Endothelial cell of umbilical vein (primary cell): ENCODE data around the gene JAKMIP1. TPM values are rescaled to one million over a fixed set of nuclear protein-coding genes. Genes with fewer than 3 reads are reported as not detected.

Source experiments
- BruUV-seq: library from RNA; stranded (reverse); fragments of 400-500 nt; replicated peaks from 2 replicates; lab custom pipeline; 2021; lab: Mats Ljungman, UMichigan
- CTCF ChIA-PET: fragments of 300-600, 350-600 bp; sonication (Branson Sonifier 250); formaldehyde crosslinking; loops from one replicate; lab custom pipeline; 2021; ENCODE audit warnings: antibody characterized with exemption, inconsistent platforms; lab: Charles Lee
- POLR2A ChIA-PET: fragments of 300-600, 350-600 bp; sonication (Branson Sonifier 250); formaldehyde crosslinking; loops from one replicate; lab custom pipeline; 2021; ENCODE audit warnings: antibody characterized with exemption, inconsistent platforms; lab: Charles Lee
- DNase-seq: peaks from one replicate; pipeline ENCODE4 v3.0.0-alpha.2; 2011; ENCODE audit warnings: low read depth, low spot score
- FAIRE-seq: peaks from 2 replicates; lab custom pipeline; 2011; peaks lifted over from hg19 to GRCh38; lab: Jason Lieb, UNC
- H2AFZ ChIP-seq: 2 replicates; pipeline ENCODE4 v1.6.0; 2012; ENCODE audit warnings: low read depth, low read length, control low read depth, inconsistent platforms
- H3K27ac ChIP-seq: 2 replicates; pipeline ENCODE4 v1.5.1; 2011; ENCODE audit warnings: low read depth, mild to moderate bottlenecking, control low read depth, low read length, moderate library complexity; ENCODE audit not compliant: insufficient read depth
- H3K27me3 ChIP-seq, 2 experiments: 2 replicates each; pipeline versions ENCODE4 v1.6.0 to v1.6.1; 2011; ENCODE audit warnings: low read length in 2 of 2, mixed read lengths in 1 of 2; ENCODE audit not compliant: control insufficient read depth in 2 of 2, insufficient read depth in 2 of 2
- H3K36me3 ChIP-seq, 2 experiments: 2 replicates in 1 of 2; 3 replicates in 1 of 2; pipeline ENCODE4 v1.5.1; 2011; ENCODE audit warnings: low read length in 2 of 2, mild to moderate bottlenecking in 1 of 2, moderate library complexity in 1 of 2; ENCODE audit not compliant: control insufficient read depth in 2 of 2, insufficient read depth in 2 of 2; ENCODE audit errors: extremely low read depth in 1 of 2
- H3K4me1 ChIP-seq: 3 replicates; pipeline ENCODE4 v1.5.1; 2011; ENCODE audit warnings: mild to moderate bottlenecking, low read length; ENCODE audit not compliant: control insufficient read depth, insufficient read depth; ENCODE audit errors: extremely low read depth
- H3K4me2 ChIP-seq: 2 replicates; pipeline ENCODE4 v1.6.1; 2011; ENCODE audit warnings: low read length, control low read depth, mixed read lengths; ENCODE audit not compliant: insufficient read depth
- H3K4me3 ChIP-seq, 3 experiments: fragments of 200-600 bp in 1 of 3; sonication (generic), shearing (Covaris generic) in 1 of 3; replicated peaks in 1 of 3; 2 replicates each; pipeline ENCODE4 v1.5.1; 2011 to 2016; ENCODE audit warnings: control low read depth in 3 of 3, low read length in 3 of 3, mild to moderate bottlenecking in 2 of 3, inconsistent platforms in 1 of 3, low read depth in 1 of 3, moderate library complexity in 1 of 3; ENCODE audit not compliant: insufficient read depth in 1 of 3
- H3K79me2 ChIP-seq: 2 replicates; pipeline ENCODE4 v1.6.0; 2012; ENCODE audit warnings: low read length, inconsistent platforms; ENCODE audit not compliant: control insufficient read depth, insufficient read depth
- H3K9ac ChIP-seq: replicated peaks from 2 replicates; pipeline ENCODE3; 2011; ENCODE audit warnings: low read length, control low read depth; ENCODE audit not compliant: insufficient read depth; ENCODE audit errors: extremely low read depth
- H3K9me1 ChIP-seq: replicated peaks from 3 replicates; pipeline ENCODE4 v1.6.0; 2011; ENCODE audit warnings: mild to moderate bottlenecking, low read length; ENCODE audit not compliant: control insufficient read depth, insufficient read depth; ENCODE audit errors: extremely low read depth
- H3K9me3 ChIP-seq: replicated peaks from 2 replicates; pipeline ENCODE4 v1.5.1; 2012; ENCODE audit warnings: low read length, inconsistent platforms; ENCODE audit not compliant: control insufficient read depth, insufficient read depth
- H4K20me1 ChIP-seq: replicated peaks from 2 replicates; pipeline ENCODE3; 2011; ENCODE audit warnings: mild to moderate bottlenecking, low read length; ENCODE audit not compliant: control insufficient read depth, insufficient read depth; ENCODE audit errors: extremely low read depth
- EZH2 ChIP-seq: IDR thresholded peaks from 2 replicates; pipeline ENCODE4 v1.6.1; 2012; ENCODE audit warnings: borderline replicate concordance, low read depth, mild to moderate bottlenecking, moderate library complexity, low read length, inconsistent platforms; ENCODE audit not compliant: severe bottlenecking
- GATA2 ChIP-seq: IDR thresholded peaks from 2 replicates; pipeline ENCODE4 v1.7.0; 2011; ENCODE audit warnings: low read depth, mild to moderate bottlenecking, moderate library complexity, mixed read lengths, low read length; ENCODE audit not compliant: insufficient read length, insufficient read depth
- MYC ChIP-seq: IDR thresholded peaks from one replicate; pipeline ENCODE4 v1.6.1; 2011; ENCODE audit warnings: mild to moderate bottlenecking, low read depth, low read length
- POLR2A ChIP-seq: IDR thresholded peaks from 2 replicates; pipeline ENCODE4 v1.6.1; 2012; ENCODE audit warnings: low read depth, mild to moderate bottlenecking, control low read depth, low read length
- POLR2AphosphoS5 ChIP-seq: IDR thresholded peaks from 2 replicates; pipeline ENCODE4 v1.6.1; 2012; ENCODE audit warnings: low read depth, mild to moderate bottlenecking, control low read depth, low read length, moderate library complexity; ENCODE audit not compliant: insufficient read depth
- dilution Hi-C: fragments of 300-500 bp; cut with MboI; formaldehyde crosslinking; loops from one replicate; pipeline ENCODE4 v1.15.0; 2019; ENCODE audit warnings: low sequenced_read_pairs; ENCODE audit not compliant: extremely low pct_ligation_motif_present
- intact Hi-C: fragments of 100-400 bp; cut with micrococcal nuclease; formaldehyde crosslinking; loops from one replicate; pipeline ENCODE4 v1.10.0; 2022
- polyA plus RNA-seq, 4 experiments: library from polyadenylated mRNA; depleted of rRNA in 3 of 4; stranded (reverse) in 3 of 4; unstranded in 1 of 4; fragments of >200 nt; gene quantifications; 2 replicates each; pipeline versions ENCODE4 v1.2.1 to v1.2.3, GENCODE V29; 2011 to 2012; ENCODE audit warnings: missing spikeins in 1 of 4
- total RNA-seq: library from RNA; stranded (reverse); gene quantifications from 2 replicates; pipeline ENCODE4 v1.2.3, GENCODE V29; 2021

The JAKMIP1 gene
- total and polyA plus RNA-seq, 2 donors (not counting 3 experiments of a cell fraction or from before 2014, with no cell fraction given), result not detected

- Histone ChIP-seq H3K79me2 (no peaks in the 10 kb centered on the region), H3K4me1 (no peaks in the 10 kb centered on the region), H3K36me3 (no peaks in the 10 kb centered on the region), H3K27ac (no peak overlapping the region), H3K4me2 (no peak overlapping the region), H3K4me3 (no peak overlapping the region), H2AFZ (no peak overlapping the region), H4K20me1 (no peaks in the 10 kb centered on the region), H3K9me3 (no peaks in the 10 kb centered on the region), H3K9ac (no peak overlapping the region), H3K9me1 (no peaks in the 10 kb centered on the region), H3K27me3 (no peaks in the 10 kb centered on the region)
- DNase-seq, result no peak
- ChIA-PET CTCF (interaction anchor here (0.6 to 1.5 kb wide), 2 partner anchors 43 to 383 kb away, joined by 3 to 4 read pairs; no protein-coding TSS in a partner anchor), POLR2A (no interaction called here)
- BruUV-seq, result no TSS peak
- intact Hi-C loops (no loop called here), dilution Hi-C loops (no loop called here)
- FAIRE-seq, result no peak
- TF ChIP-seq EZH2, result no peak
- TF ChIP-seq POLR2AphosphoS5, result no peak
- TF ChIP-seq GATA2, result no peak
- TF ChIP-seq POLR2A, result no peak
- no peak for TF ChIP-seq MYC
Observed at GRCh38 chr4:6207602-6208001, 7.3 kb upstream of the JAKMIP1 start.

- dilution Hi-C loops, result no loop called here
- no peaks in the 10 kb centered on the region for H3K9me3 ChIP-seq
- ChIA-PET CTCF (interaction anchor here (0.6 to 1.5 kb wide), 2 partner anchors 44 to 383 kb away, joined by 3 to 4 read pairs; no protein-coding TSS in a partner anchor), POLR2A (no interaction called here)
- no TSS peak for BruUV-seq
- no peaks in the 10 kb centered on the region for H3K27me3 ChIP-seq
- no peak overlapping the region for H3K4me2 ChIP-seq
- no peak for FAIRE-seq
- H2AFZ ChIP-seq, result no peak overlapping the region
- H3K4me3 ChIP-seq, result no peak overlapping the region
- H3K9me1 ChIP-seq, result no peaks in the 10 kb centered on the region
- intact Hi-C loops, result no loop called here
- TF ChIP-seq POLR2AphosphoS5, result no peak
- TF ChIP-seq MYC, result no peak
- H4K20me1 ChIP-seq, result no peaks in the 10 kb centered on the region
- H3K36me3 ChIP-seq, result no peaks in the 10 kb centered on the region
- no peaks in the 10 kb centered on the region for H3K79me2 ChIP-seq
- H3K9ac ChIP-seq, result no peak overlapping the region
- no peaks in the 10 kb centered on the region for H3K4me1 ChIP-seq
- DNase-seq, result no peak
- no peak overlapping the region for H3K27ac ChIP-seq
Observed at GRCh38 chr4:6206771-6207290, 6.5 kb upstream of the JAKMIP1 start.
